A673 (cell line): Measurements from ENCODE around the gene LIG3.

Experiments used
- CTCF ChIP-seq: fragments of 300-800, 200-600 bp; sonication (generic); conservative IDR thresholded peaks from 2 replicates; pipeline ENCODE4 v1.5.1; 2017; ENCODE audit warnings: low read depth, mild to moderate bottlenecking, antibody characterized with exemption, low read length, moderate library complexity, mixed read lengths
- EZH2 ChIP-seq: fragments of 200-600 bp; sonication (generic); IDR thresholded peaks from 2 replicates; pipeline ENCODE4 v1.6.1; 2017; ENCODE audit warnings: borderline replicate concordance, low read depth, mild to moderate bottlenecking, mixed read lengths, antibody characterized with exemption, low read length; ENCODE audit not compliant: poor library complexity, severe bottlenecking

DNA sequence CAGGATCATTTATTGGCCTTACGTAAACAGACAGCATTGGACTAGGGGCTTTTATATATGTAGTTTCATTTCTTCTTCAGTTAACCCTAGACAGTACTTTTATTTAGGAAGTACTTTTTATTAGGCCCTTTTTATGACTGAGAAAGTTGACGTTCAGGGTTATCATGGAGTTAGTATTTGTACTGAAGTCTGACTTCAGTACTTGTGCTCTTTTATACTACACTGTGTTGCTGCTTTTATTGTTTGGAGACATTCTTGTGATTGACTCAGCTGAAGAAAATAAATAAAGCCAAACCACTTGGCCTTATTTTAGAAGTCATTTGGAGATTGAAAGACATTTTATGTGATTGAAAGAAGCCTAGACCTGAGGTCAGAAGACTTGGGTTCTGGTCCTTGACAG lies 6.9 kb downstream of the LIG3 start:
- TF ChIP-seq CTCF = no peak
- TF ChIP-seq EZH2 = no peak
